Left lung (tissue), 10 donors: ENCODE data around the gene RABGAP1L. TPM values are rescaled to one million over a fixed set of nuclear protein-coding genes. Genes with fewer than 3 reads are reported as not detected.
"Not testable (repeated sequence)": the region's sequence is repeated elsewhere in the genome, so short reads cannot be mapped to it uniquely, and the experiment has no call there.

Source experiments
- ATAC-seq: fragments of 200-7000 bp; cut with Tn5 transposase; one replicate; pipeline ENCODE4 v1.9.1; 2020; ENCODE audit warnings: moderate library complexity
- DNase-seq, 4 donors: peaks; one replicate each; pipeline ENCODE4 v3.0.0-alpha.2; 2013 to 2020
- H3K27ac ChIP-seq, 2 donors: fragments of 200-600 bp; sonication (generic) in 1 of 2; one replicate each; pipeline versions ENCODE4 v1.5.0 to v1.8.0; 2020 to 2021
- H3K27me3 ChIP-seq, 2 donors: fragments of 200-600 bp; sonication (generic) in 1 of 2; one replicate each; pipeline versions ENCODE4 v1.5.0 to v1.8.0; 2020 to 2021
- H3K36me3 ChIP-seq, 2 donors: fragments of 200-600 bp; sonication (generic) in 1 of 2; one replicate each; pipeline versions ENCODE4 v1.5.0 to v1.8.0; 2020 to 2021
- H3K4me1 ChIP-seq, 2 donors: fragments of 200-600 bp; one replicate each; pipeline ENCODE4 v1.8.0; 2021
- H3K4me3 ChIP-seq, 2 donors: fragments of 200-600 bp; sonication (generic) in 1 of 2; one replicate each; pipeline versions ENCODE4 v1.5.0 to v1.8.0; 2020 to 2021; ENCODE audit warnings: mild to moderate bottlenecking in 1 of 2
- H3K9me3 ChIP-seq, 2 donors: fragments of 200-600 bp; sonication (generic) in 1 of 2; one replicate each; pipeline versions ENCODE4 v1.5.0 to v1.8.0; 2020 to 2021
- intact Hi-C, 2 donors: fragments of 100-400 bp; cut with DNase I; formaldehyde crosslinking; loops; one replicate each; pipeline versions ENCODE4 v1.11.2 to v1.14.2; 2022
- polyA plus RNA-seq, 6 donors: library from polyadenylated mRNA; unstranded; fragments of 120-200 nt; gene quantifications; one replicate each; pipeline ENCODE4 v1.2.1, GENCODE V29; 2013; ENCODE audit not compliant: insufficient read length in 6 of 6
- total RNA-seq, 2 donors: library from RNA; stranded (reverse); fragmentation: NEBNext Ultra II Directional; extraction: Animal tissue kit (Norgen Biotek cat#: 25700); gene quantifications; one replicate each; pipeline ENCODE4 v1.2.1, GENCODE V29; 2021
- TF ChIP-seq, protein P1 (sequence below), 2 donors: fragments of 200-600 bp; sonication (generic) in 1 of 2; IDR thresholded peaks; one replicate each; pipeline versions ENCODE4 v1.5.0 to v1.8.0; 2021; ENCODE audit warnings: antibody characterized with exemption in 2 of 2
- donor health status: DM: no; HTN: yes; CAD: no.
- donor health status: DM: no; HTN: no; CAD: no.

Gene RABGAP1L
- total and polyA plus RNA-seq, 8 donors: 40.3 to 67.3 (median 51.4) TPM

DNA sequence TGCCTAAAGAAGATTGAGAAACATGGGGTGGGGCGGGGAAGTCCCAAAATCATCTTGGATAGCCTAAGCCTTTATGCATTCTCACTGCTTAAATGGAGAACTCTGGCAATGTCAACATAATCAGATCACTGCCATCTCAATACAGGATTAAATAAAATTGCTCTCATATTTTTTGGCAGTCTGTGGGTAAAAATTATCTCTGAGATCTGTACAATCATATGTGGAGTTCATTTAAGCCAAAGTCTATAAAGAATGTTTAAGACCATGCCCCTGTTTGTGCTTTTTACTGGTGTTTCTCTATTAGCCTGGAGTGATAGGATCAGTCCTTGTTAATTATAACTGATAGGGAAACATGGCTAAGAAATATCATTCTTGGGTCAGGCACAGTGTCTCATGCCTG lies 424.8 kb downstream of the RABGAP1L start:
- DNase-seq (no peak), ATAC-seq (no peak)
- H3K4me3 ChIP-seq: no peak overlapping the region
- peaks cover 0 to 25% of the 10 kb centered on the region in 2 donors for H3K9me3 ChIP-seq
- peaks cover 0 to 6% of the 10 kb centered on the region in 2 donors for H3K36me3 ChIP-seq
- intact Hi-C loops: no loop called here
- TF ChIP-seq, protein P1, sequence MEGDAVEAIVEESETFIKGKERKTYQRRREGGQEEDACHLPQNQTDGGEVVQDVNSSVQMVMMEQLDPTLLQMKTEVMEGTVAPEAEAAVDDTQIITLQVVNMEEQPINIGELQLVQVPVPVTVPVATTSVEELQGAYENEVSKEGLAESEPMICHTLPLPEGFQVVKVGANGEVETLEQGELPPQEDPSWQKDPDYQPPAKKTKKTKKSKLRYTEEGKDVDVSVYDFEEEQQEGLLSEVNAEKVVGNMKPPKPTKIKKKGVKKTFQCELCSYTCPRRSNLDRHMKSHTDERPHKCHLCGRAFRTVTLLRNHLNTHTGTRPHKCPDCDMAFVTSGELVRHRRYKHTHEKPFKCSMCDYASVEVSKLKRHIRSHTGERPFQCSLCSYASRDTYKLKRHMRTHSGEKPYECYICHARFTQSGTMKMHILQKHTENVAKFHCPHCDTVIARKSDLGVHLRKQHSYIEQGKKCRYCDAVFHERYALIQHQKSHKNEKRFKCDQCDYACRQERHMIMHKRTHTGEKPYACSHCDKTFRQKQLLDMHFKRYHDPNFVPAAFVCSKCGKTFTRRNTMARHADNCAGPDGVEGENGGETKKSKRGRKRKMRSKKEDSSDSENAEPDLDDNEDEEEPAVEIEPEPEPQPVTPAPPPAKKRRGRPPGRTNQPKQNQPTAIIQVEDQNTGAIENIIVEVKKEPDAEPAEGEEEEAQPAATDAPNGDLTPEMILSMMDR (IDR thresholded peaks at IDR 0.05): no peak
- no peaks in the 10 kb centered on the region for H3K4me1 ChIP-seq
- no peak overlapping the region for H3K27ac ChIP-seq
- H3K27me3 ChIP-seq: no peaks in the 10 kb centered on the region

DNA sequence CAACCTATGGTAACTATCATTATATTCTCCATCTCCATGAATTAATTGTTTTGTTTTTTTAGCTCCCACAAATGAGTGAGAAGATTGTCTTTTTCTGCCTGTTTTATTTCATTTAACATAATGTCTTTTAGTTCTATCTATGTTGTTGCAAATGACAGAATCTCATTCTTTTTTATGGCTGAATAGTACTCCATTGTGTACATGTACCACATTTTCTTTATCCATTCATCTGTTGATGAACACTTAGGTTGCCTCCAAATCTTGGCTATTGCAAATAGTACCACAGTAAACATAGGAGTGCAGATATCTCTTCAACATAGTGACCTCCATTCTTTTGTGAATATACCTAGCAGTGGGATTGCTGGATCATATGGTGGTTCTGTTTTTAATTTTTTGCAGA lies 429.3 kb downstream of the RABGAP1L start:
- H3K27me3 ChIP-seq, ATAC-seq, H3K4me3 ChIP-seq, H3K27ac ChIP-seq, H3K36me3 ChIP-seq, H3K4me1 ChIP-seq, DNase-seq, intact Hi-C loops: not testable (repeated sequence)
- peaks cover 0 to 26% of the 10 kb centered on the region in 2 donors for H3K9me3 ChIP-seq

DNA sequence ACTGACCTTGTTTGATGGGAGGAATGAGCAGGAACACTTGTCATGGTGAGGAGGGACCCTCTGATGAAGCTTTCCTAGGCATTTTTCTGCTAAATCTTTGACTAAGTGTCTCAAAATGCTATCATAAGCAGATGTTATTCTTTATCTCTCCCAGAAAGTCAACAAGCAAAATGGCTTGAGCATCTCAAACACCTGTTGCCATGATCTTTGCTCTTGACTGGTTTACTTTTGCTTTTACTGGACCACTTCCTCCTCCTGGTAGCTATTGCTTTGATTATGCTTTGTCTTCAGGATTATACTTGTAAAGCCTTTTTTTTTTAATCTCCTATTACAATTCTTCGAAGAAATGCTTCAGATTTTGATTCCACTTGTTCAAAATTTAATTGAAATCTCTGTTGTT lies 445.9 kb downstream of the RABGAP1L start:
- no peaks in the 10 kb centered on the region for H3K27me3 ChIP-seq
- DNase-seq (no peak), ATAC-seq (no peak)
- H3K9me3 ChIP-seq: peaks cover 0 to 7% of the 10 kb centered on the region in 2 donors
- H3K4me3 ChIP-seq: no peak overlapping the region
- H3K36me3 ChIP-seq: no peaks in the 10 kb centered on the region
- no peak overlapping the region for H3K27ac ChIP-seq
- no peaks in the 10 kb centered on the region for H3K4me1 ChIP-seq
- TF ChIP-seq, protein P1 (IDR thresholded peaks at IDR 0.05): no peak
- intact Hi-C loops: no loop called here

DNA sequence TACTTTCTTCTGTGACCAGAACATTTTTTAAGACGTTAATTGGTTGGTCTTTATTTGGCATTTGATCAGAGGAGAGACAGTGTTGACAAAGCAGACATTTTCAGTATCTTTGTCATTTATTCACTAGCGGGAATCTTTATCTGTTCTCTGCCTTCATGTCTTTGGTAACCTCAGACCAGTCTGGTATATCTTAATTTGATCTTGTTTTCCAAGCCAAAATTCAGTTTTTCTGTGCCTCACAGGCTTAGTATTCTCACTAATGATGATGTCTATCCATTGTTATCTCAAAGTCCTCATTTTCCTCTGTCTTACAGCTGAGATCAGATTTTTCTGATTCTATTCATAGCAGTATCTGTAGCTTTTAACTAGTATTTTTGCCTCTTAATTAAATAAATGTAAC lies 447.2 kb downstream of the RABGAP1L start:
- no peak for DNase-seq
- no peaks in the 10 kb centered on the region for H3K36me3 ChIP-seq
- H3K4me3 ChIP-seq: no peak overlapping the region
- no peaks in the 10 kb centered on the region for H3K9me3 ChIP-seq
- intact Hi-C loops: no loop called here
- no peaks in the 10 kb centered on the region for H3K4me1 ChIP-seq
- H3K27me3 ChIP-seq: no peaks in the 10 kb centered on the region
- no peak overlapping the region for H3K27ac ChIP-seq
- ATAC-seq: no peak
- TF ChIP-seq, protein P1 (IDR thresholded peaks at IDR 0.05): no peak

DNA sequence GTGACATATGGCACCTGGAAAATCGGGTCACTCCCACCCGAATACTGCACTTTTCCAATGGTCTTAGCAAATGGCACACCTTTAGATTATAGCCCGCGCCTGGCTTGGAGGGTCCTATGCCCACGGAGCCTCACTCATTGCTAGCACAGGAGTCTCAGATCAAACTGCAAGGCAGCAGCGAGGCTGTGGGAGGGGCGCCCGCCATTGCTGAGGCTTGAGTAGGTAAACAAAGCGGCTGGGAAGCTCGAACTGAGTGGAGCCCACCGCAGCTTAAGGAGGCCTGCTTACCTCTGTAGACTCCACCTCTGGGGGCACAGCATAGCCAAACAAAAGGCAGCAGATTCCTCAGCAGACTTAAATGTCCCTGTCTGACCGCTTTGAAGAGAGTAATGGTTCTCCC lies 458.6 kb downstream of the RABGAP1L start:
- H3K4me3 ChIP-seq, H3K4me1 ChIP-seq, ATAC-seq, intact Hi-C loops, H3K27me3 ChIP-seq, H3K27ac ChIP-seq, H3K36me3 ChIP-seq, H3K9me3 ChIP-seq: not testable (repeated sequence)
- DNase-seq: peak in 1 of 4 donors; percentile 20

DNA sequence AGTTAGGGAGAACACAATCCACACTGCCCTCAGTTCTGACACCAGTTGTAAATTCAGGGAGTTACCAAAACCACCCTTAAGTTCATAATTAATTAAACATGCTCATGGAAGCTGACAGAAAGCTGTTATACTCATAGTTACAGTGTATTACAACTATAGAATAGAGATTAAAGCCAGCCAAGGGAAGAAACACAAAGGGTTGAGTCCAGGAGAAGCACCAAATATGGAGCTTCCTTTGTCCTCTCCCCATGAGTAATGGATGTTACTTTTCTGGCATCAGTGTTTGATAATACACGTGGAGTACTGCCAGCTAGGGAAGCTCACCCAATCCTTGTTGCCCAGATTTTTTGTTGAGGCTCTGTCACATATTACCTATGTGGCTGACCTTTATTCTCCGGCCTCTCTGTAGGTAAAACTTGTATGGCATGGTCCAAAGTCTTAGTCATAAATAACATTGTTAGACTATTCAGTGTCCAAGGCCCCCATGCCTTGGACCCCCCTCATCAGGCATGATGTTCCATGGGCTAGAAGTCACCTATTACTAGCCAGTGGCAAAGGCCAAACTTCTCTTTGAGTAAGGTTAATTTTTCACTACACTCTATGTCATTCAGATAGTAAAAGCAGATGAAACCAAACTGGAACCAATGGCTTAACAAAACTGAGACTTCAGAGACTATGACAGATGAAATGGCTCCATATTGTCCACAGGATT lies 464.2 kb downstream of the RABGAP1L start:
- Histone ChIP-seq H3K27me3 (no peaks in the 10 kb centered on the region), H3K36me3 (no peaks in the 10 kb centered on the region), H3K9me3 (peaks cover 0 to 3% of the 10 kb centered on the region in 2 donors), H3K4me1 (no peaks in the 10 kb centered on the region), H3K4me3 (no peak overlapping the region), H3K27ac (no peak overlapping the region)
- DNase-seq (no peak), ATAC-seq (no peak)
- intact Hi-C loops: no loop called here
- TF ChIP-seq, protein P1 (IDR thresholded peaks at IDR 0.05): no peak
